Neuronal stem cell (in vitro differentiated cells): ENCODE measurements around the gene PDGFB.

ENCODE experiments used
- DNase-seq: peaks from one replicate; pipeline ENCODE4 v3.0.0-alpha.2; 2013; ENCODE audit warnings: low spot score
- H2AFZ ChIP-seq: one replicate; pipeline ENCODE4 v1.6.1; 2013; ENCODE audit warnings: mild to moderate bottlenecking, low read length, inconsistent platforms
- H2AK5ac ChIP-seq: 2 replicates; pipeline ENCODE4 v1.6.1; 2013; ENCODE audit warnings: low read depth, mild to moderate bottlenecking, inconsistent platforms, low read length, moderate library complexity, mixed read lengths
- H2BK120ac ChIP-seq: 2 replicates; pipeline ENCODE4 v1.6.1; 2013; ENCODE audit warnings: low read depth, mild to moderate bottlenecking, inconsistent platforms, low read length, moderate library complexity, mixed read lengths
- H2BK12ac ChIP-seq: one replicate; pipeline ENCODE4 v1.6.1; 2013; ENCODE audit warnings: low read length, inconsistent platforms
- H2BK15ac ChIP-seq: 2 replicates; pipeline ENCODE4 v1.6.1; 2013; ENCODE audit warnings: mild to moderate bottlenecking, low read length, inconsistent platforms, mixed read lengths
- H2BK5ac ChIP-seq: one replicate; pipeline ENCODE4 v1.6.1; 2013; ENCODE audit warnings: inconsistent platforms, mild to moderate bottlenecking, low read length, moderate library complexity
- H3K14ac ChIP-seq: one replicate; pipeline ENCODE4 v1.6.1; 2013; ENCODE audit warnings: low read length, inconsistent platforms
- H3K18ac ChIP-seq: 2 replicates; pipeline ENCODE4 v1.6.1; 2013; ENCODE audit warnings: low read length, inconsistent platforms
- H3K23ac ChIP-seq: 2 replicates; pipeline ENCODE4 v1.6.1; 2013; ENCODE audit warnings: low read depth, mild to moderate bottlenecking, mixed read lengths, low read length, inconsistent platforms; ENCODE audit not compliant: poor library complexity
- H3K27ac ChIP-seq: replicated peaks from 3 replicates; pipeline ENCODE4 v1.5.1; 2013; ENCODE audit warnings: low read length, inconsistent platforms
- H3K27me3 ChIP-seq, 3 experiments: 2 replicates each; pipeline ENCODE4 v1.6.1; 2013; ENCODE audit warnings: low read length in 3 of 3, mild to moderate bottlenecking in 2 of 3, inconsistent platforms in 1 of 3, low read depth in 1 of 3, mixed read lengths in 1 of 3, moderate library complexity in 1 of 3; ENCODE audit not compliant: control insufficient read depth in 3 of 3, insufficient read depth in 3 of 3
- H3K36me3 ChIP-seq, 2 donors: replicated peaks in 1 of 2; 2 replicates each; pipeline ENCODE4 v1.6.1; 2013; ENCODE audit warnings: low read length in 2 of 2; ENCODE audit not compliant: control insufficient read depth in 2 of 2, insufficient read depth in 2 of 2
- H3K4ac ChIP-seq: 2 replicates; pipeline ENCODE4 v1.6.1; 2013; ENCODE audit warnings: inconsistent platforms, mild to moderate bottlenecking, low read length, moderate library complexity
- H3K4me1 ChIP-seq, 2 donors: 1 replicate in 1 of 2; 2 replicates in 1 of 2; pipeline ENCODE4 v1.6.1; 2013; ENCODE audit warnings: low read length in 2 of 2, low read depth in 1 of 2; ENCODE audit not compliant: control insufficient read depth in 2 of 2, insufficient read depth in 1 of 2
- H3K4me2 ChIP-seq: one replicate; pipeline ENCODE4 v1.6.1; 2013; ENCODE audit warnings: mild to moderate bottlenecking, low read length, inconsistent platforms; ENCODE audit not compliant: insufficient read depth, poor library complexity, severe bottlenecking
- H3K4me3 ChIP-seq, 2 donors: 2 replicates each; pipeline ENCODE4 v1.5.1; 2013; ENCODE audit warnings: low read length in 2 of 2, mild to moderate bottlenecking in 2 of 2, inconsistent platforms in 1 of 2, moderate library complexity in 1 of 2
- H3K79me1 ChIP-seq: one replicate; pipeline ENCODE4 v1.6.1; 2013; ENCODE audit warnings: low read depth, mild to moderate bottlenecking, inconsistent platforms, low read length, moderate library complexity
- H3K9ac ChIP-seq: one replicate; pipeline ENCODE4 v1.6.1; 2013; ENCODE audit warnings: mild to moderate bottlenecking, low read depth, low read length, inconsistent platforms; ENCODE audit not compliant: poor library complexity
- H3K9me3 ChIP-seq, 2 donors: replicated peaks in 1 of 2; 2 replicates each; pipeline versions ENCODE3 to v1.6.1; 2013; ENCODE audit warnings: low read length in 2 of 2, mild to moderate bottlenecking in 2 of 2, inconsistent platforms in 1 of 2, low read depth in 1 of 2, mixed read lengths in 1 of 2, moderate library complexity in 1 of 2; ENCODE audit not compliant: control insufficient read depth in 2 of 2, insufficient read depth in 1 of 2
- H4K8ac ChIP-seq: one replicate; pipeline ENCODE4 v1.6.1; 2013; ENCODE audit warnings: low read depth, mild to moderate bottlenecking, inconsistent platforms, low read length, moderate library complexity
- H4K91ac ChIP-seq: one replicate; pipeline ENCODE4 v1.6.1; 2013; ENCODE audit warnings: low read length, low read depth, mild to moderate bottlenecking, inconsistent platforms; ENCODE audit not compliant: poor library complexity
- WGBS, 2 donors: extraction: QIAGEN DNeasy Blood & Tissue Kit; methylation state at CpG; one replicate each; pipeline ENCODE4 v1.1.7; 2013; ENCODE audit warnings: missing lambda C conversion rate in 2 of 2, mixed read lengths in 1 of 2; ENCODE audit not compliant: insufficient read length in 2 of 2, insufficient replicate concordance in 1 of 2; ENCODE audit errors: extremely low coverage in 2 of 2; 5-methylcytosine and 5-hydroxymethylcytosine counted together

Gene PDGFB

DNA sequence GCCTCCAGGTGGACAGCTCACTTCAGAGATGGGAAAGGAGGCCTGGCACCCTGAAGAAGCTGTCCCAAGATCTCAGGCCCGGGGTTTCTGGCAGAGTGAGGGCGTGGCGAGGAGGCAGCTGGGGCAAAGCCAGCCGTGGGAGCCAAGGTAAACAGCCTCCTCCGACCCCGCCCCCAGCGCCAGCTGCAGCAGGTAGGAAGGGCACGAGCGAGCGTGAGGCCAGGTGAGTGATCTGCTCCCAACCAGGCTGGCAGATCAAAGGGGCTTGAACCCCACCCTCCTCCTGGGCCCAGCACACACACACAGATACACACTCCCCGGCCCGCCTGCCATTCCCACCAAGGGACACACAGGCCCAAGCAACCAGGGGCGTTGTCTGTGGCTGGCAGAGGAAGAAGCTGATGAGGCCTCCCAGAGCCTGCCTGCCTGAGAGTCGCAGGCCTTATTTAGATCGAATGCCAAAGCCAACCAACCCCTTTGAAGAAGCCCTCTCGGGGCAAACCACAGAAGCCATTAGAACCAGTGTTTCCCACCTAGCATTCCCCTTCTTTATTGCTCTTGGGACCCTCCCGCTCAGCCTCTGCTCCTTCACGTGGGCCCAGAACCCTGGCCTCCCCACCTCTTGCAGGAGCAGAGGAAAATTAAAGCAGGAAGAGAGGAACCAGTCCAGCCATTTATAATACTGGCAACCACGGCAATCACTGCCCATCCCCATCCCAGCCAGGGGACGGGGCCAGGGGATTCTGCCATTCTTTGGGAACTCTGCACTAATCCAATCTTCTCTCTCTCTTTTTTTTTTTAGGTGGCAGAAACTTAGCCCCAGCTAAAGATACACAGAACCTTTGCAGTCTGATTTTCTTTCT lies 5.0 kb downstream of the PDGFB start:
- peaks cover 37 to 56% of the 10 kb centered on the region in 2 donors for H3K4me1 ChIP-seq
- H3K27ac ChIP-seq, result no peak overlapping the region
- H3K4me3 ChIP-seq, result no peak overlapping the region
- no peak overlapping the region for H2AFZ ChIP-seq
- H4K91ac ChIP-seq, result no peak overlapping the region
- H2BK12ac ChIP-seq, result no peak overlapping the region
- H2BK15ac ChIP-seq, result no peak overlapping the region
- no peak overlapping the region for H3K4me2 ChIP-seq
- H3K9me3 ChIP-seq, result no peaks in the 10 kb centered on the region
- H2BK120ac ChIP-seq, result no peak overlapping the region
- no peak for DNase-seq
- peaks cover 3 to 35% (median 18%) of the 10 kb centered on the region in 3 experiments for H3K27me3 ChIP-seq
- H3K4ac ChIP-seq, result no peak overlapping the region
- H3K9ac ChIP-seq, result no peak overlapping the region
- H3K18ac ChIP-seq, result peak overlapping the region; percentile 67
- H3K36me3 ChIP-seq, result no peaks in the 10 kb centered on the region
- no peaks in the 10 kb centered on the region for H3K79me1 ChIP-seq
- no CpG with 5 or more reads among the region's 20 CpGs for WGBS, 2 donors
- H4K8ac ChIP-seq, result no peak overlapping the region
- peak overlapping the region; percentile 85 for H2AK5ac ChIP-seq
- H2BK5ac ChIP-seq, result no peak overlapping the region
- H3K23ac ChIP-seq, result no peak overlapping the region
- H3K14ac ChIP-seq, result no peak overlapping the region

DNA sequence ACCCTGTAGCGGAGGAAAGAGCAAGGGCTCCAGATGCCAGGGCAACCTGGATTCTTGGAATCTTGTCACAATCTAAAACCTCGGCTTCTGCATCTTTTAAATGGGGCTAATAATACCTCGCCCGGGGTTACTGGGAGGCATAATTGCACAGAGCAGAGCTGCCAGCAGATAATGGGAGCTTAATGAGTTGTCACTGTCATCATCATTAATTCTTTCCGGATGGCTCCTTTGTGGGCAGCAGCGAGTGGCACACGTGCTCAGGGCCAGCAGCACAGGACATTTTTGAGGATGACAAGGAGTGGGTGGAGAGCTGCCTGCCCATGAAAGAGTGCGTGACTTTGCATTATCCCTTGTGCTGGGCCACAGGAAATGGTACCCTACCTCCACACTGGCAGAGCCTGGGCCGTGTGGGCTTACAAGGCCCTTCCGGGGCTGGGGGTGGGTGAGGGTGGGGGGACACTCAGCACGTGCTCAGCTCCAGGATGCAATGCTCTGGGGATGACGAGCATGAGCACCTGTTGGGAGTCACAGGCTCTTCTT lies 5.7 kb downstream of the PDGFB start:
- WGBS, 2 donors, result no CpG with 5 or more reads among the region's 12 CpGs
- Histone ChIP-seq H3K4me2 (no peak overlapping the region), H3K23ac (no peak overlapping the region)

DNA sequence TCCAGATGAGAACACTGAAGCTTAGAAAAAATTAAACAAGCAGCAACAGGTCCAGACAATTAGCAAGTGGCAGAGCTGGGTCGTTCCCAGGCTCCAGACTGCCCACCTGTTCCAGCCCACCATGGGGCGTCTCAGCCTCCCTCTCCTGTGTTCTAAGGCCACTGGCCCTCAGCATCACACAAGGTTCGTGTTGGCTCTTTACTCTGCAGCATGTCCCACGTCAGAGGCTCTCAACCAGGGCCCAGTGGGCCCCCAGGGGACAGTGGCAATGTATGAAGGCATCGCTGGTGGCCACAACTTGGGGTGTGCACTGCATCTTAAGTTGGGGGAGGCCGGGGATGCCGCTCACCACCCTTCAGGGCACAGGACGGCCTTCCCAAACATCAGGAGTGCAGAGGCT lies 6.2 kb downstream of the PDGFB start:
- Histone ChIP-seq H2BK12ac (no peak overlapping the region), H3K18ac (peak overlapping the region; percentile 53), H3K9ac (no peak overlapping the region), H3K9me3 (no peaks in the 10 kb centered on the region), H2AK5ac (peak overlapping the region; percentile 24), H3K14ac (no peak overlapping the region), H3K4me3 (no peak overlapping the region), H2BK15ac (peak overlapping the region; percentile 22), H2BK120ac (no peak overlapping the region), H4K91ac (no peak overlapping the region), H4K8ac (no peak overlapping the region), H3K4me1 (peaks cover 46 to 65% of the 10 kb centered on the region in 2 donors), H3K23ac (no peak overlapping the region), H3K36me3 (no peaks in the 10 kb centered on the region), H2BK5ac (peak overlapping the region; percentile 25), H3K27ac (no peak overlapping the region), H3K4me2 (no peak overlapping the region), H2AFZ (no peak overlapping the region), H3K79me1 (no peaks in the 10 kb centered on the region), H3K4ac (no peak overlapping the region), H3K27me3 (peaks cover 3 to 23% (median 8%) of the 10 kb centered on the region in 3 experiments)
- no CpG with 5 or more reads among the region's 8 CpGs for WGBS, 2 donors
- DNase-seq, result no peak

More for the DNA sequence above, 5.7 kb downstream of the PDGFB start:
- Histone ChIP-seq H2BK15ac (peak overlapping the region; percentile 22), H3K4ac (no peak overlapping the region), H3K18ac (peak overlapping the region; percentile 53), H3K9ac (peak overlapping the region; percentile 25), H3K9me3 (no peaks in the 10 kb centered on the region), H3K4me1 (peaks cover 43 to 63% of the 10 kb centered on the region in 2 donors), H4K8ac (no peak overlapping the region), H3K14ac (no peak overlapping the region), H3K36me3 (no peaks in the 10 kb centered on the region), H2AFZ (no peak overlapping the region), H2BK120ac (no peak overlapping the region), H3K79me1 (no peaks in the 10 kb centered on the region), H3K4me3 (no peak overlapping the region), H3K27ac (no peak overlapping the region), H2BK12ac (no peak overlapping the region), H2AK5ac (peak overlapping the region; percentile 85), H2BK5ac (peak overlapping the region; percentile 25), H3K27me3 (peaks cover 3 to 27% (median 12%) of the 10 kb centered on the region in 3 experiments), H4K91ac (no peak overlapping the region)
- no peak for DNase-seq

DNA sequence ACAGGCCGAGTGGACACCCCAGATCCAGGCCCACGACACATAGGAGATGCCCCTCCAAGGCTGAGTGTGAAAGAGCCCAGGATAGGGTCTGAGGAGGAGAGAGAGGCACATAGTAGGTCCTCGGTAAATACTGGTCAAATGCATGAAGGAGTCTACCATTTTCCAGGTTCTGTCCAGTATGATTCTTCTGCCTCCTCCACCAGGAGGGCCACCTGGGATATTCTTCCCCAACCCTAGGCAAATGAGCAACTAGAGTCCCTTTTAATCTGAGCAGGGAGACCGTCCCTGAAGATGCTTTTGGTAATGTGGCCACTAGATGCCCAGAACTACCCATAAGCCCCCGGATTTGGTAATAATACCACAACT lies 6.7 kb downstream of the PDGFB start:
- Histone ChIP-seq H2BK120ac (no peak overlapping the region), H3K79me1 (no peaks in the 10 kb centered on the region), H2BK15ac (no peak overlapping the region), H3K27me3 (peaks cover 0 to 18% (median 4%) of the 10 kb centered on the region in 3 experiments), H3K18ac (no peak overlapping the region), H3K4me3 (no peak overlapping the region), H2AK5ac (no peak overlapping the region), H2BK12ac (no peak overlapping the region), H3K36me3 (no peaks in the 10 kb centered on the region), H3K27ac (no peak overlapping the region), H3K14ac (no peak overlapping the region), H4K91ac (no peak overlapping the region), H3K4ac (no peak overlapping the region), H3K4me2 (no peak overlapping the region), H2BK5ac (no peak overlapping the region), H3K4me1 (peaks cover 47 to 66% of the 10 kb centered on the region in 2 donors), H3K9ac (no peak overlapping the region), H2AFZ (no peak overlapping the region), H3K9me3 (no peaks in the 10 kb centered on the region), H3K23ac (peak overlapping the region; percentile 19), H4K8ac (no peak overlapping the region)
- no CpG with 5 or more reads among the region's 5 CpGs for WGBS, 2 donors
- DNase-seq, result no peak
